22Rv1 (cell line): ENCODE data around the gene NANOG.
"Not testable (repeated sequence)": the region's sequence is repeated elsewhere in the genome, so short reads cannot be mapped to it uniquely, and the experiment has no call there.

ENCODE experiments used
- ZFX ChIP-seq: fragments of 450-650 bp; IDR thresholded peaks from 2 replicates; pipeline ENCODE4 v1.6.1; 2017; ENCODE audit warnings: antibody characterized with exemption, borderline replicate concordance
- TF ChIP-seq, protein P1 (sequence below): fragments of 450-650 bp; IDR thresholded peaks from 2 replicates; pipeline ENCODE4 v1.5.1; 2017; ENCODE audit warnings: mild to moderate bottlenecking

DNA sequence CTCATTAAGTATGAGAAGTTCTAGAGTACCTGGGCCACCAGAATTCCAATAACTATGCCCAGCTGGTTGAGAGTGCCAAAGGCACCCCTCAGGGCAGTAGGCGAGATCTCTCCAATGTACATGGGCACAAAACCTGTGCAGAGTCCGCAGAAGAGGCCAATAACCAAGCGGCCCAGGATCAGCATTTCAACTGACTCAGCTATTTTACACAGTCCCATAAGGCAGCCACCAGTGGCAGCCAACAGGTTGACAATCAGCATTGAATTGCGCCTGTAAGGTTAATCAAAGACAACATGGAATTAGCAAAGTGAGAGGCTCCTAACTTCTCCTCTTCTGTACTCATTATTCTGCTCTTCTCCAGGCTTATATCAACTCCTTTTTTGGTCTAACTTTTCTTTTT lies 40.5 kb downstream of the NANOG start:
- TF ChIP-seq, protein P1, sequence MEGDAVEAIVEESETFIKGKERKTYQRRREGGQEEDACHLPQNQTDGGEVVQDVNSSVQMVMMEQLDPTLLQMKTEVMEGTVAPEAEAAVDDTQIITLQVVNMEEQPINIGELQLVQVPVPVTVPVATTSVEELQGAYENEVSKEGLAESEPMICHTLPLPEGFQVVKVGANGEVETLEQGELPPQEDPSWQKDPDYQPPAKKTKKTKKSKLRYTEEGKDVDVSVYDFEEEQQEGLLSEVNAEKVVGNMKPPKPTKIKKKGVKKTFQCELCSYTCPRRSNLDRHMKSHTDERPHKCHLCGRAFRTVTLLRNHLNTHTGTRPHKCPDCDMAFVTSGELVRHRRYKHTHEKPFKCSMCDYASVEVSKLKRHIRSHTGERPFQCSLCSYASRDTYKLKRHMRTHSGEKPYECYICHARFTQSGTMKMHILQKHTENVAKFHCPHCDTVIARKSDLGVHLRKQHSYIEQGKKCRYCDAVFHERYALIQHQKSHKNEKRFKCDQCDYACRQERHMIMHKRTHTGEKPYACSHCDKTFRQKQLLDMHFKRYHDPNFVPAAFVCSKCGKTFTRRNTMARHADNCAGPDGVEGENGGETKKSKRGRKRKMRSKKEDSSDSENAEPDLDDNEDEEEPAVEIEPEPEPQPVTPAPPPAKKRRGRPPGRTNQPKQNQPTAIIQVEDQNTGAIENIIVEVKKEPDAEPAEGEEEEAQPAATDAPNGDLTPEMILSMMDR = not testable (repeated sequence)
- TF ChIP-seq ZFX = not testable (repeated sequence)
